A673 (cell line): Measurements from ENCODE around the gene MEGF11. TPM values are rescaled to one million over a fixed set of nuclear protein-coding genes. Genes with fewer than 3 reads are reported as not detected.

ENCODE experiments used
- BruUV-seq: library from RNA; stranded (reverse); fragments of 400-500 nt; replicated peaks from 2 replicates; lab custom pipeline; 2021; lab: Mats Ljungman, UMichigan
- CTCF ChIA-PET: fragments of 300-600 bp; sonication (Branson Sonifier 250); formaldehyde crosslinking; loops from one replicate; lab custom pipeline; 2022; ENCODE audit warnings: antibody characterized with exemption; lab: Charles Lee
- POLR2A ChIA-PET: fragments of 300-600 bp; sonication (Branson Sonifier 250); formaldehyde crosslinking; loops from one replicate; lab custom pipeline; 2022; ENCODE audit warnings: antibody characterized with exemption; ENCODE audit not compliant: low non-redundant PET; lab: Charles Lee
- DNase-seq: peaks from one replicate; pipeline ENCODE4 v3.0.0-alpha.2; 2015; ENCODE audit warnings: low spot score
- H3K27ac ChIP-seq: fragments of 200-600 bp; sonication (generic); 2 replicates; pipeline ENCODE4 v1.5.1; 2016; ENCODE audit warnings: mixed run types, low read depth, mild to moderate bottlenecking, mixed read lengths, antibody characterized with exemption, low read length; ENCODE audit not compliant: poor library complexity, severe bottlenecking
- H3K27me3 ChIP-seq: fragments of 200-600 bp; sonication (generic); replicated peaks from 2 replicates; pipeline ENCODE4 v1.6.1; 2017; ENCODE audit warnings: mixed run types, low read depth, mild to moderate bottlenecking, mixed read lengths, antibody characterized with exemption, low read length; ENCODE audit not compliant: insufficient read depth, poor library complexity
- H3K36me3 ChIP-seq: fragments of 200-600 bp; sonication (generic); 2 replicates; pipeline ENCODE4 v1.6.1; 2016; ENCODE audit warnings: mixed run types, mild to moderate bottlenecking, mixed read lengths, antibody characterized with exemption, low read length; ENCODE audit not compliant: insufficient read depth, poor library complexity, severe bottlenecking
- H3K4me1 ChIP-seq: fragments of 200-600 bp; sonication (generic); 2 replicates; pipeline ENCODE4 v1.6.1; 2017; ENCODE audit warnings: mixed run types, mild to moderate bottlenecking, mixed read lengths, antibody characterized with exemption, low read length; ENCODE audit not compliant: insufficient read depth, poor library complexity, severe bottlenecking
- H3K4me3 ChIP-seq: fragments of 200-600 bp; sonication (generic); 2 replicates; pipeline ENCODE4 v1.5.1; 2016; ENCODE audit warnings: low read depth, mixed run types, mild to moderate bottlenecking, mixed read lengths, low read length; ENCODE audit not compliant: poor library complexity, severe bottlenecking
- H3K9me3 ChIP-seq: fragments of 200-600 bp; sonication (generic); 2 replicates; pipeline ENCODE4 v1.6.1; 2016; ENCODE audit warnings: mixed run types, low read depth, mild to moderate bottlenecking, mixed read lengths, antibody characterized with exemption, low read length; ENCODE audit not compliant: poor library complexity, severe bottlenecking
- CTCF ChIP-seq: fragments of 300-800, 200-600 bp; sonication (generic); conservative IDR thresholded peaks from 2 replicates; pipeline ENCODE4 v1.5.1; 2017; ENCODE audit warnings: low read depth, mild to moderate bottlenecking, antibody characterized with exemption, low read length, moderate library complexity, mixed read lengths
- EZH2 ChIP-seq: fragments of 200-600 bp; sonication (generic); IDR thresholded peaks from 2 replicates; pipeline ENCODE4 v1.6.1; 2017; ENCODE audit warnings: borderline replicate concordance, low read depth, mild to moderate bottlenecking, mixed read lengths, antibody characterized with exemption, low read length; ENCODE audit not compliant: poor library complexity, severe bottlenecking
- intact Hi-C: fragments of 100-400 bp; cut with micrococcal nuclease; formaldehyde crosslinking; loops from one replicate; pipeline ENCODE4 v1.10.0; 2022; ENCODE audit not compliant: unreplicated experiment
- total RNA-seq: library from RNA; stranded (reverse); gene quantifications from 2 replicates; pipeline ENCODE4 v1.2.3, GENCODE V29; 2021

The MEGF11 gene
- total RNA-seq, 1 experiment from 2014 or later, result 0.43 TPM

- Histone ChIP-seq H3K4me1 (no peaks in the 10 kb centered on the region), H3K27me3 (peaks cover 12% of the 10 kb centered on the region), H3K9me3 (no peaks in the 10 kb centered on the region), H3K4me3 (no peak overlapping the region), H3K27ac (no peak overlapping the region), H3K36me3 (no peaks in the 10 kb centered on the region)
- ChIA-PET CTCF (no interaction called here), POLR2A (interaction anchor here (0.5 kb wide), 1 partner anchor 146 kb away, joined by 4 read pairs; no protein-coding TSS in a partner anchor)
- no peak for DNase-seq
- TF ChIP-seq EZH2, result no peak
- no peak for TF ChIP-seq CTCF
- BruUV-seq, result no TSS peak
- intact Hi-C loops, result no loop called here
Observed at GRCh38 chr15:65962187-65962586, 291.4 kb downstream of the MEGF11 start.

- Histone ChIP-seq H3K9me3 (no peaks in the 10 kb centered on the region), H3K4me1 (no peaks in the 10 kb centered on the region), H3K4me3 (no peak overlapping the region), H3K27ac (no peak overlapping the region), H3K36me3 (no peaks in the 10 kb centered on the region), H3K27me3 (peaks cover 12% of the 10 kb centered on the region)
- ChIA-PET CTCF (no interaction called here), POLR2A (no interaction called here)
- intact Hi-C loops, result no loop called here
- no peak for DNase-seq
- TF ChIP-seq CTCF (no peak), EZH2 (no peak)
- BruUV-seq, result no TSS peak
Observed at GRCh38 chr15:65960586-65960985, 293.0 kb downstream of the MEGF11 start.

DNA sequence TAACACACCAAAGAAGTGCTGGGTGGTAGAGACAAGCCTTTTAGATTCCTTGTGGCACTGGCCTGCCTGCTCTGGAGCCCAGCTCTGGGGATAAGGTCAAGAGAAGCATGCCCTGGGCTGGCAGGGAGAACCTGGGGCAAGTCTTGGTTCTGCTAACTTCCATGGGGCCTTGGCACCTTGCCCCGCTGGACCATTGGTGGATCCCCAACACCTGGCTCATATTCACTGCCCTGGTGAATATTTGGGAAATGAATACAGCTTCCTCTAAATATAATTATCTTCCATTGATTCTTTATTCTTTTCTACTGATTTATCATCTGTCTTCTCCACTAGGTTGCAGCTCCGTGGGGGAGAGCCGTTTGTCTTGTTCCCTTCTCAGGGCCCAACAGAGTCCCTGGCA lies 294.7 kb downstream of the MEGF11 start:
- no peak for DNase-seq
- no peak for TF ChIP-seq EZH2
- TF ChIP-seq CTCF, result no peak
- intact Hi-C loops, result no loop called here
- no peaks in the 10 kb centered on the region for H3K36me3 ChIP-seq
- H3K9me3 ChIP-seq, result no peaks in the 10 kb centered on the region
- ChIA-PET POLR2A (no interaction called here), CTCF (no interaction called here)
- BruUV-seq, result no TSS peak
- H3K4me1 ChIP-seq, result no peaks in the 10 kb centered on the region
- no peak overlapping the region for H3K27ac ChIP-seq
- H3K4me3 ChIP-seq, result no peak overlapping the region
- peaks cover 12% of the 10 kb centered on the region for H3K27me3 ChIP-seq
